22Rv1 (cell line): ENCODE results near the gene PTPRD.

Experiments used
- CTCF ChIP-seq: fragments of 450-650 bp; IDR thresholded peaks from 2 replicates; pipeline ENCODE4 v1.5.1; 2017; ENCODE audit warnings: mild to moderate bottlenecking
- ZFX ChIP-seq: fragments of 450-650 bp; IDR thresholded peaks from 2 replicates; pipeline ENCODE4 v1.6.1; 2017; ENCODE audit warnings: antibody characterized with exemption, borderline replicate concordance

GRCh38 chr9:9603345-9603744 is 1009.5 kb downstream of the PTPRD start:
- TF ChIP-seq CTCF (no peak), ZFX (no peak)
